NCI-H146 (cell line): ENCODE data around the gene CASKIN1.
A peak's percentile ranks its signal among the peaks of the same experiment; 100 is the strongest.

Experiments used
- DNase-seq: peaks from one replicate; lab custom pipeline; 2025; lab: John Stamatoyannopoulos, UW

The CASKIN1 gene

DNA sequence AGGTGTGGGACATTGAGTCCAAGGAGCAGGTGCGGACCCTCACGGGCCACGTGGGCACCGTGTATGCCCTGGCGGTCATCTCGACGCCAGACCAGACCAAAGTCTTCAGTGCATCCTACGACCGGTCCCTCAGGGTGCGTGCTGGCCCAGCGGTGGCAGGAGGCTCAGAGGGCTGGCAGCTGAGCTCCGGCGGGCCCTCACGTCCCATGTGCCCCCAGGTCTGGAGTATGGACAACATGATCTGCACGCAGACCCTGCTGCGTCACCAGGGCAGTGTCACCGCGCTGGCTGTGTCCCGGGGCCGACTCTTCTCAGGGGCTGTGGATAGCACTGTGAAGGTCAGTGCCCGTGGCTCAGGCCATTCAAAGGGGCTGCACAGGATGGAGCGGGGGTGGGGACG, 20.4 kb downstream of the CASKIN1 start:
- no peak for DNase-seq

DNA sequence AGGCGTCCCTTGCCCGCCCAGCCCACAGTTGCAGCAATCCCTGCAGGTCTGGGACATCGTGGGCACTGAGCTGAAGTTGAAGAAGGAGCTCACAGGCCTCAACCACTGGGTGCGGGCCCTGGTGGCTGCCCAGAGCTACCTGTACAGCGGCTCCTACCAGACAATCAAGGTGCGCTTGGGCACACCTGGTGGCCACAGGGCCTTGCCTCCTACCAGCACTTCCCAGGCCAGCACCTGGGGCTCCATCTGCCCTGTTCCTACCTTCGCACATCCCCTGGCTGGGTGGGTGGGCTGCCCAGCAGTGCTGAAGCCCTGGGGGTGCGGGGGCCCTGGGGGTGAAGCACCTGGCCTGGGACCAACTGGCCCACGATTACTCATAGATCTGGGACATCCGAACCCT, 21.0 kb downstream of the CASKIN1 start:
- no peak for DNase-seq

- DNase-seq, result no peak
These were observed 21.8 kb downstream of the CASKIN1 start for GRCh38 chr16:2174396-2175131.

DNA sequence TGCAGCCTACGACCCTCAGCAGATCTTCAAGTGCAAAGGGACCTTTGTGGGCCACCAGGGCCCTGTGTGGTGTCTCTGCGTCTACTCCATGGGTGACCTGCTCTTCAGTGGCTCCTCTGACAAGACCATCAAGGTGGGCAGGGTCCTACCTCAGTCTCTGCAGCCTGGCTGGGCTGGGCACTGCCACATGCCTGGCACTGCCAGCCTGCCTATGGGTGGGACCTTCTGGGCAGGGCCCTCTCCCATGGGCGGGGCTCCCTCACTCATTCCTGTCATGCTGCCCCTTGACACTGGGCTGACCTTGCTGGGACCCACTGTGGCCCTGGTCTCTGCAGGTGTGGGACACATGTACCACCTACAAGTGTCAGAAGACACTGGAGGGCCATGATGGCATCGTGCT, 22.5 kb downstream of the CASKIN1 start:
- DNase-seq, result no peak

DNA sequence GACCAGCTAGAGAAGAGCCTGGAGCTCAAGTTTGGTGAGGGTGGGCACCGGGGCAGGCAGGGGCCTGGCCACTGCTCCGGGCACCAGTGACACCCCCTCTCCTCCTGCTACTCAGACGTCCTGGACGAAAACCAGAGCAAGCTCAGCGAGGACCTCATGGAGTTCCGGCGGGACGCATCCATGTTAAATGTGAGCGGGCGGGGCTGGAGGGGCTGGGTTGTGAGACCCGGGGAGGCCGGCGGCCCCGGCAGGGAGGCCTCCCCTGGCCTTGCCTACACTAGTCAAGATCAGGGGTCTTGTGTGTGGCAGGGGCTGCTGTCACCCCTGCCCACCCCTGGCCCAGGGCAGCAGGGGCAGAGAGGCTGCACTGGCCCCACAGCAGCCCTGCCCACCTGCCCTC, 23.0 kb downstream of the CASKIN1 start:
- no peak for DNase-seq

DNA sequence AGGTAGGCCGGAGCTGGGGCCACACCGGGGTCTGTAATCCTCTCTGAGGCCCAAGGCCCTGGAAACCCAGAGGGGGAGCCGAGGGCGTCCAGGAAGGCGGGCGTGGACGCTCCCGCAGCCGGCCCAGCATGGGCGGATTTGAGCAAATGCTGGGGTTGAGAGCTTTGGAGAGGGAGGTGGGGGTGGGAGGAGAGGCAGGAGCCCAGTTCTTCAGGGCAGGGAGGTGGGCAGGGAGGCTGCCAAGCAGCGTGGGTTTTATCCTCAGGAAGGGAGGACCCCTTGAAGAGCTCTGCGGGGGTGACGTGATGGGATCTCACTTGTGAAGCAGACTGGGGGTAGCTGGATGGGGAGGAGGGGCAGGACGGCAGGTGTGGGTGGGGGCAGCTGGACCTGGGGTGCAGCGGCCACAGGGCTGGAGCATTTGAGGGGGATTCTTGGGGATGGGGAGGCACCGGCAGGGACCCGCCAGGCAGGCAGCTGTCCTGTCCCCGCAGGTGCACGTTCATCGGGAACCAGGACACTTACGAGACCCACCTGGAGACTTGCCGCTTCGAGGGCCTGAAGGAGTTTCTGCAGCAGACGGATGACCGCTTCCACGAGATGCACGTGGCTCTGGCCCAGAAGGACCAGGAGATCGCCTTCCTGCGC, 23.6 kb downstream of the CASKIN1 start:
- no peak for DNase-seq

DNA sequence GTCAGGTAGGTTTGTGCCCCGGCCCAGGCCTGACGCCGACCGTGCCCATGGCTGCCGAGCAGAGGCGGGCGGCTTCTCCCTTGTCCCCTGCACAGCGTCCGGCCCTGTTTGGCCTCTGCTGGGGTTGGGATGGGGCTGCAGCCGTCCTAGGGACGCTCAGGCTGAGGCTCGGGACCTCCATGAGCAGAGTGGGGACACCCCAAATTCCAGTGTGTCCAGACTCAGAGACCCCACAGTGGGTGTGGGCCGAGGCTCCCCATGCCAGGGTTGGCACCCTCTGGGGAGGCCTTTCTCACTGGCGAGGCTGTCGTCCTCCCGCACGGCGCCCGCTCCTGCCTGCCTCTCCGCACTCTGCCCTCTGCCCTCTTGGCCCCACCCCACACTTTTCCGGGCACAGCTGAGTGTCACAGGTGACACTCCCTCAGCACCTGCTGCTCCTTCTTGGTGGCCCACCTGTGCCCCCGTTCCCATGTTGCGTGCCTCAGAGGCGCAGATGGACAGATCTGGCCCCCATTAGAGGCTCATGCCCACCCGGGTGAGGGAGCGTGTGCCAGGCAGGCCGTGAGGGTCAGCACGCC, 24.7 kb downstream of the CASKIN1 start:
- no peak for DNase-seq

DNA sequence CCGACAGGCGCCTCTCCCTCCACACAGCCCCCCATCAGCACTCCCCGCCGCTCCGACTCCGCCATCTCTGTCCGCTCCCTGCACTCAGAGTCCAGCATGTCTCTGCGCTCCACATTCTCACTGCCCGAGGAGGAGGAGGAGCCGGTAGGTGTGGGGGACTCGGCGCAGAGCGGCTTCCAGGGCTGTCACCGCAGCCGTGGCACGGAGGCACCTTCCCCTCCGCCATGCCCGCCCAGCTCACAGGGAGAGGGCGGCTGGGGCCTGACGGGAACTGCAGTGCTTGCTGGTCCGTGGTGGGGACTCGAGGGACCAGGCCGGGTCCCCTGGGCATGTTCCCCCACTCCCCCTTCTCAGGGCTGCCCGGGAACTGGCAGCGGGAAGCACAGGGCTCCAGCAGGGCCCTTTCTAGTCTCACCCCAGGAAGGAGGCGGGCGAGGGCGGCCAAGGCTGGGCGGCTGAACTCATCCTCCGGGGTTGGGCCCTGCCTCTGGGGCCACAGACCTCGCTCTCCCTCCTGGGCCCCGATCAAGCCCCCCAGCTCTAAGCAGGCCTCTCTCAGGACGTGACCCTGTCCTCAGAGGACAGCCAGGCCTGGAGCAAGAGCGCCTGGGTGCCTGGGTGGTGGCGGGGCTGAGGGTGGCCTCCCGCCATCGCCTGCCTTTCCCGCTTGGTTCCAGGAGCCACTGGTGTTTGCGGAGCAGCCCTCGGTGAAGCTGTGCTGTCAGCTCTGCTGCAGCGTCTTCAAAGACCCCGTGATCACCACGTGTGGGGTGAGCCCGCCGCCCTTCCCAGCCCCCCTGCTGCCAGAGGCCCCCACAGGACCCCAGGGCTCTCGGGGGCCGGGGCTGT, 25.6 kb downstream of the CASKIN1 start:
- no peak for DNase-seq

- no peak for DNase-seq
These were observed 26.3 kb downstream of the CASKIN1 start for GRCh38 chr16:2170080-2170479.

- no peak for DNase-seq
These were observed 29.3 kb downstream of the CASKIN1 start for GRCh38 chr16:2167068-2167638.

DNA sequence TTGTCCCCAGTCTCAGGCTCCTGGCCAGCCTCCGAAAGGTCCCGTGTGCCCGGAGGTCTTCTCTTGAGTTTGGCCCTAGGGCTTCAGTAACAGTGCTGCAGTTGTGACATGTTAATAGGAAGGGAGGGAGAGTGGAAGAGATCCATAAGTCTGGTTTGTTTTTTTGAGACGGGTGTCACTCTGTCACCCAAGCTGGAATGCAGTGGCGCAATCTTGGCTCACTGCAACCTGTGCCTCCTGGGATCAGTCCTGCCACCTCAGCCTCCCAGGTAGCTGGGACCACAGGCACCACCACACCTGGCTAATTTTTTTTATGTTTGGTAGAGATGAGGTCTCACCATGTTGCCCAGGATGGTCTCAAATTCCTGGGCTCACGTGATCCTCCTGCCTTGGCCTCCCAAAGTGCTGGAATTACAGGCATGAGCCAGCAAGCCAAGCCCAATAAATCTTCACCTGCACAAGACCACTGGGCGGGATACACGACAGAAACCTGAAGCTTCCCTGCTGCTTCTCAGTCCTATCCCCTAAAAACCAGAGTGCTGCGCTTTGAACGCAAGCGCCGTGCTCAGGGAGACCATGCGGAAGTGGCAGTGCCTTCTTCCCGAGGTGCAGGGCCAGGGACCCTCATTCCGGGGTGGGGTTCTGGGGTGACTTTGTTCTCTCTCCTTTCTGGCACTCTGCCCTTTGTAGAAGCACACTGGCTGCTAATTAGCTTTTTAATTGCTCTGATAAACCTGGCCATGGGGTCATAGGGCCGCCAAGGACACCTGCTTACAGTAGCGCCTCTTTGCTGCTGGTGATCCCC, 29.9 kb downstream of the CASKIN1 start:
- DNase-seq, result peak; percentile 23

GRCh38 chr16:2165861-2166260, 30.5 kb downstream of the CASKIN1 start:
- no peak for DNase-seq

- no peak for DNase-seq
These were observed 33.1 kb downstream of the CASKIN1 start for GRCh38 chr16:2163211-2163881.

DNA sequence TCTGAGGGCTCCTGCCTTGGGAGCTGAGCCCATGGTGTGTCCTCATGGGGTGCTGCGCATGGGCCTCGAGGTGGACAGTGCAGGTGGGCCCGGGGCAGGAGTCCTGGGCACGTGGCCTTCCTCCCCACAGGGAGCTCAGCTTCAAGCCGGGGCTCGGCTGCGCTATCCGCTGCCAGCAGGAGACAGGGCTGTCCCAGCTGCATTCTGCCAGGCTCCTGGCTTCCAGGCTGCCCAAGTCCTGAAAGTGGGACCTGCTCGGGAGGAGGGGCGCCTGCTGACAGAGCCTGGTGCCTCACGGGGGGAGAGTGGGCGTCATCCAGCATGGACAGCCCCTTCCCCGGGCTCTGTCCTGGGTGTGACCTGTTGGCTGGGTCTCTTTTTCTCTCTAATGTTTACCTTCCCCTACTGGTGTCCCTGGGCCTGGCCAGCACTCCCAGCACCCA, 33.7 kb downstream of the CASKIN1 start:
- no peak for DNase-seq

DNA sequence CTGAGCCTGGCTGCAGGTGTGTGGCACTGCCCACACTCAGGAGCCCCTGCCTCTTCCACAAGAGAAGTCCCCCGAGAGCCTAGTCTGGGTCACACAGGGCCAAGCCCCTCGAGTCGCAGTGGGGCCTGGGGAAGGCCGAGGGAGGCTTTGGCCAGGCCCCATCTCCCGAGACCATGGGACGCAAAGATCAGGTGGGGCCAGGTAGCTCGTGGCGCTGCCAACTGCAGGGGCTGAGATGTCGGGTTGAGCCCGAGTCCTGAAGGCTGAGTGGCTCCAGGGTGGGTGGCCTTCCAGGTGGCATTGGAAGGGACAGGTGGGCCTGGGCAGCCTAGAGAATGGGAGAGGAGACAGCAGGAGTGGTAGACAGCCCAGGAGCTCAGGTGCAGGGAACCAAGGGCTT, 34.5 kb downstream of the CASKIN1 start:
- no peak for DNase-seq

- no peak for DNase-seq
These were observed 35.4 kb downstream of the CASKIN1 start for GRCh38 chr16:2160915-2161551.

- no peak for DNase-seq
These were observed 37.1 kb downstream of the CASKIN1 start for GRCh38 chr16:2159175-2159838.

DNA sequence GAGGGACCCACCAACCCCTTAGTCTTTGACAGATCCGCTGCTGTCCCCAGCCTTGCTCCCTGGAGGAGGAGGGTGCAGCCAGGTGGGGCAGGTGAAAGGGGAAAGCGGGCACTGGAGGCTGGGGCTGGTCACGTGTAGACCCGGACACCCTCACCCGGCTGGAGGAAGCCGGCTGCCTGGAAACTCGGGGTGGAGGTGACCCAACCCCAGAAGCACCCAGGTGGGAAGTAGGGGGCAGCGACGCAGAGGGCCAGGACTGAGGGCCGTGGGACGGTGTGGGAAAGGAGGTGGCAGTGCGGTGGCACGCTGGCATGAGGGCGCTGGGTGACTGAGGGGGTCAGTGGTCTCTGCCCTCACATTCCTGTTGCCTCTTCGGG, 38.2 kb downstream of the CASKIN1 start:
- DNase-seq, result no peak

DNA sequence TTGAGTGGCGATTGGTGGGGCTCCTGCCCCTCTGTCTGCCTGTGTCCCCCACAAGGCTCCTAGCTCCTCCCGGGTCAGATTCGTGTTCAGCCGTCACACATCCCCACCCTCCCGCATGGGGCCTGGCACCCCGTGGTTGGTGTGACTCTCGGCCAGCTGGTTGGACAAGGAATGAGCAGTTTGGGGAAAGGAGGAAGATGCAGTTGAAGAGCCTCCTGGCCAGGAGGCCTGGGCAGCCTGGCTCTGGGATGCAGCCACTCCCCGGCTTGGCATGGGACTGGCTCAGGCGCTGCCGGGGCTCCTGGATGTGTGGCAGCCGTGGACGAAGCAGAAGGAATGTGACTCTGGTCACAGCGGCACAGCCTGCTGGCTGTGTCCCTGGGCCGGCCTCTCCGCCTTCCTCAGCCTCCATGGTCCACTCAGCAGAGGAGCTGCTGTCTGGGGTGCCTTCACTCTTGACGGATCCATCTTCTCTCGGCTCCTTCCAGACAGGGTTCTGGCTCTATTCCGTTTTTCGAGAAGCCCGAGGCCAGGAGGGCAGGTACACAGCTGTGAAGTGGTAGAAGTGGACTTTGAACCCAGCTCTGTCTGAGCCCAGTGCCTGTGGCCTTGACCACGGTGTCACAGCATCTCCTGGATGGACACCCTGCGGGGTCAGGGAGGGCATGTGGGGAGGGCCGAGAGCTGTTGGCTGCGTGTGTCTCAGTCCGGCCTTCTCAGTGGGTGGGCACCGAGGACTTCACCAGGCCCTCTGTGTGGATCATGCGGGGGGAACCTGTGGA, 38.7 kb downstream of the CASKIN1 start:
- DNase-seq, result no peak
